Stimulated activated naive CD8-positive, alpha-beta T cell treated with anti-CD3 and anti-CD28 coated beads, Interleukin-15, amount 100 ng/mL, for 72 hours (primary cell): Measurements from ENCODE around the gene CLPTM1L.
A peak's percentile ranks its signal among the peaks of the same experiment; 100 is the strongest.
"Not testable (repeated sequence)": the region's sequence is repeated elsewhere in the genome, so short reads cannot be mapped to it uniquely, and the experiment has no call there.

Source experiments
- ATAC-seq: fragments of 150-1000 bp; cut with Tn5 transposase; 2 replicates; pipeline ENCODE4 v1.10.0; 2021; ENCODE audit warnings: mild to moderate bottlenecking, moderate library complexity
- DNase-seq, 2 donors: peaks; one replicate each; pipeline ENCODE4 v3.0.0; 2021 to 2022
- H3K27ac Mint-ChIP-seq, 2 donors: one replicate each; pipeline ENCODE4 v1.8.0; 2022; ENCODE audit warnings: mild to moderate bottlenecking in 2 of 2, mixed read lengths in 2 of 2, moderate library complexity in 2 of 2
- H3K27me3 Mint-ChIP-seq: one replicate; pipeline ENCODE4 v1.8.0; 2022; ENCODE audit warnings: mixed read lengths
- H3K4me1 Mint-ChIP-seq: one replicate; pipeline ENCODE4 v1.8.0; 2022; ENCODE audit warnings: mild to moderate bottlenecking, mixed read lengths
- H3K4me3 Mint-ChIP-seq, 2 donors: one replicate each; pipeline ENCODE4 v1.8.0; 2022; ENCODE audit warnings: mild to moderate bottlenecking in 2 of 2, mixed read lengths in 2 of 2, moderate library complexity in 1 of 2
- H3K9me3 Mint-ChIP-seq, 2 donors: one replicate each; pipeline ENCODE4 v1.8.0; 2022; ENCODE audit warnings: mixed read lengths in 2 of 2

CLPTM1L gene

DNA sequence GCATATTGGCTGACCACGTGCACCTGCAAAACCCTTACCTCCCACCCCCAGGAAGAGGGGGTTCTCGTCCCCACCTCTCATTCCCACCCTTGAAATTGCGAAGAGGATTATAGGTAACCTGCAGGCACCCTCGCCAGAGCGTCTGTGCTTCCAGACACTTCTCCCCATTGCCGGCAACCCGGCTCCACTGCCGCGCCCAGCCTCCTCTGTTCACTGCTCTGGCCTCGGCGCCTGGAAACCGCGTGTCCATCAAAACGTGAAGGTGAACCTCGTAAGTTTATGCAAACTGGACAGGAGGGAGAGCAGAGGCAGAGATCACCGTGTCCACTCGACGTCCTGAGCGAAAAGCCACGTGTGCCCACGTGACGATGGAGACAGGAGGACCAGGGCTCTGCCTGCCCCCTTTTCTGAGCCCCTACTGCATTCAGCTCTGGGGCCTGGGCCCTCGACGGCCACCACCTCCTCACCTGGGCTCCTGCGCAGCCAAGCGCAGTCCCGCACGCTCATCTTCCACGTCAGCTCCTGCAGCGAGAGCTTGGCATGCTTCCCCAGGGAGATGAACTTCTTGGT is 52.0 kb downstream of the CLPTM1L start:
- no peak overlapping the region for H3K27ac Mint-ChIP-seq
- H3K4me3 Mint-ChIP-seq: peak overlapping the region in 1 of 2 donors; percentile 4

DNA sequence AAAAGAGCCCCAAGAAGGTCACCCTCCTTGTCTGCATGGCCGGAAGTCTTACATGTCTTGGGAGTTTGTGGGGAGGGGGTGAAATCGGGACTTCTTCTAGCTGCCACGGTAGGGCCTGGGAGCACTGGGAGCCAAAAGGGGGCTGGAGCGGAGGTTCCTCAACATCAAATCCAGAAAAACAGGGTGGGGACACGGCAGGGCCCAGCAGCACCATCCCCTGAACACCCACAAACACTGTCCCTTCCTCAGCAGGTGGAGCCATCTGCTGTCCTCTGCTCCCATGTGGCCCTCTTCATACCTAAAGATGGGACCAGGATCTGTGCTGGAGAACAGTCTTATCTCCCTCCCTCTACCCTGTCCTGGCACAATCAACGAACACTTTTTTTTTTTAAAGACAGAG is 52.8 kb downstream of the CLPTM1L start:
- ATAC-seq (no peak), DNase-seq (no peak)
- H3K4me3 Mint-ChIP-seq: no peak overlapping the region
- peaks cover 24% of the 10 kb centered on the region for H3K4me1 Mint-ChIP-seq
- H3K27ac Mint-ChIP-seq: no peak overlapping the region
- peaks cover 24% of the 10 kb centered on the region for H3K27me3 Mint-ChIP-seq
- H3K9me3 Mint-ChIP-seq: peaks cover 4 to 12% of the 10 kb centered on the region in 2 donors

More for the DNA sequence above, 52.0 kb downstream of the CLPTM1L start:
- peaks cover 24% of the 10 kb centered on the region for H3K27me3 Mint-ChIP-seq
- H3K9me3 Mint-ChIP-seq: peaks cover 4 to 10% of the 10 kb centered on the region in 2 donors
- no peak for ATAC-seq
- DNase-seq: peak in 1 of 2 donors; percentile 5
- peaks cover 24% of the 10 kb centered on the region for H3K4me1 Mint-ChIP-seq

DNA sequence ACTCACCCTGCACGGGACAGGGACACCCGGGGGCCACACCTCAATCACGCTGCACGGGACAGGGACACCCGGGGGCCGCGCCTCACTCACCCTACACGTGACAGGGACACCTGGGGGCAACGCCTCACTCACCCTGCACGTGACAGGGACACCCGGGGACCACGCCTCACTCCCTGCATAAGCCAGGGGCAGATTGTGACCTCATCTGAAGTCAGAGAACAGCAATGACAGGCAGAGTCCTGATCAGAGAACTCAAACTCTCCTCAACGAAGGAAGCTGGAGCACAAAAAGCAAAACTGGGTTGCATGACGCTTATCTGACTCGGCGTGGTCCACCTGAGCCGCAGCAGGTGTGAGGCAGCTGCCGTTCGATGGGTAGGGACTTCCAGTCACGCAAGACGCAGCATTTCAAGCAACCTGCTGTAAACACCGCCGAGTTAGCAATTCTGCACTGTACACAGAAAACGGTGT is 53.3 kb downstream of the CLPTM1L start:
- DNase-seq (peak in 1 of 2 donors; percentile 6), ATAC-seq (no peak)
- H3K4me3 Mint-ChIP-seq: no peak overlapping the region
- H3K27me3 Mint-ChIP-seq: peaks cover 24% of the 10 kb centered on the region
- H3K4me1 Mint-ChIP-seq: peaks cover 24% of the 10 kb centered on the region
- H3K27ac Mint-ChIP-seq: no peak overlapping the region
- H3K9me3 Mint-ChIP-seq: peaks cover 4 to 12% of the 10 kb centered on the region in 2 donors

DNA sequence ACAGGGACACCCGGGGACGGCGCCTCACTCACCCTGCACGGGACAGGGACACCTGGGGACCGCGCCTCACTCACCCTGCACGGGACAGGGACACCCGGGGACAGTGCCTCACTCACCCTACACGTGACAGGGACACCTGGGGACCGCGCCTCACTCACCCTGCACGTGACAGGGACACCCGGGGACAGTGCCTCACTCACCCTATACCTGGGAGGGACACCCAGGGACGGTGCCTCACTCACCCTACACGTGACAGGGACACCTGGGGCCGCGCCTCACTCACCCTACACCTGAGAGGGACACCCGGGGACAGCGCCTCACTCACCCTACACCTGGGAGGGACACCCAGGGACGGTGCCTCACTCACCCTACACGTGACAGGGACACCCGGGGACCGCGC is 53.9 kb downstream of the CLPTM1L start:
- H3K27ac Mint-ChIP-seq, ATAC-seq, H3K4me3 Mint-ChIP-seq: not testable (repeated sequence)
- peaks cover 24% of the 10 kb centered on the region for H3K4me1 Mint-ChIP-seq
- peaks cover 24% of the 10 kb centered on the region for H3K27me3 Mint-ChIP-seq
- peaks cover 4 to 12% of the 10 kb centered on the region in 2 donors for H3K9me3 Mint-ChIP-seq
- DNase-seq: peak in 1 of 2 donors; percentile 3

DNA sequence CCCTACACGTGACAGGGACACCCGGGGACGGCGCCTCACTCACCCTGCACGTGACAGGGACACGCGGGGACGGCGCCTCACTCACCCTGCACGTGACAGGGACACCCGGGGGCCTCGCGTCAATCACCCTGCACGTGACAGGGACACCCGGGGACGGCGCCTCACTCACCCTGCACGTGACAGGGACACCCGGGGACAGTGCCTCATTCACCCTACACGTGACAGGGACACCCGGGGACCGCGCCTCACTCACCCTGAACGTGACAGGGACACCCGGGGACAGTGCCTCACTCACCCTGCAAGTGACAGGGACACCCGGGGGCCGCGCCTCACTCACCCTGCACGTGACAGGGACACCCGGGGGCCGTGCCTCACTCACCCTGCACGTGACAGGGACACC is 55.3 kb downstream of the CLPTM1L start:
- not testable (repeated sequence) for H3K4me3 Mint-ChIP-seq, H3K27ac Mint-ChIP-seq, ATAC-seq
- DNase-seq: peak in 1 of 2 donors; percentile 7
- H3K9me3 Mint-ChIP-seq: peaks cover 4 to 12% of the 10 kb centered on the region in 2 donors
- H3K27me3 Mint-ChIP-seq: peaks cover 24% of the 10 kb centered on the region
- H3K4me1 Mint-ChIP-seq: peaks cover 23% of the 10 kb centered on the region

DNA sequence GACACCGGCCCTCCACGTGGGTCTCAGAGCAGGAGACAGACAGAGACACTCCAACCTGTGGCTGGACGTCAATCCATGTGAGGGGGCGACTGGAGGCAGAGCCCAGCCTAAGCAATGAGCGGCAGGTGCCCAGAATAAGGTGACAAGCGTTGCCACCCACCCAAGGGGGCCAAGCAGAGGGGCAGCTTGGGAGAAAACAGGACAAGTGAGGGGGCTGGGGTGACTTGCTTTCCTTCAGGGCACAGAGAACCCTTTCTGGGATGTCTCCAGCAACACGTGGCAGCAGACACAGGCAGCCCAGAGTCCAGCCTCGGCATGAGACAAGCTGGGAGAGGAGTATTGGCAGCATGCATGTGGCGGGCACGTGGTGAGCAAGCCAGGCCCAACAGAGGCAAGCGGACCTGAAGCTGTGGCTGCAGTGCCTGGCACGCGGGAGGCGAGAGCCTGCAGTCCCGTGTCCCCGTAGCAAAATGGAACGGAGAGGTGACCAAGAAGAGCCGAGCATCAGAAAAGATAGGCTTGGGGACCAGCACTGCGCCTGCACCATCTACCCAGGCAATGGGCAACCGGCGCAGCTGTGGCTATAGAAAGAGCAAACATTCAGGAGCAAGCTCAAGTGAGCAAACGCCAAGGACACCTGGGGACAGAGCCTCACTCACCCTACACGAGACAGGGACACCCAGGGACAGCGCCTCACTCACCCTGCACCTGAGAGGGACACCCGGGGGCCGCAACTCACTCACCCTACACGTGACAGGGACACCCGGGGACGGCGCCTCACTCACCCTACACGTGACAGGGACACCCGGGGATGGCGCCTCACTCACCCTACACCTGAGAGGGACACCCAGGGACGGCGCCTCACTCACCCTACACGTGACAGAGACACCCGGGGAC is 56.2 kb downstream of the CLPTM1L start:
- Mint-ChIP-seq H3K27me3 (peaks cover 24% of the 10 kb centered on the region), H3K4me3 (no peak overlapping the region), H3K27ac (no peak overlapping the region), H3K9me3 (peaks cover 4 to 12% of the 10 kb centered on the region in 2 donors), H3K4me1 (peaks cover 17% of the 10 kb centered on the region)
- DNase-seq (peak in 1 of 2 donors; percentile 7), ATAC-seq (no peak)

DNA sequence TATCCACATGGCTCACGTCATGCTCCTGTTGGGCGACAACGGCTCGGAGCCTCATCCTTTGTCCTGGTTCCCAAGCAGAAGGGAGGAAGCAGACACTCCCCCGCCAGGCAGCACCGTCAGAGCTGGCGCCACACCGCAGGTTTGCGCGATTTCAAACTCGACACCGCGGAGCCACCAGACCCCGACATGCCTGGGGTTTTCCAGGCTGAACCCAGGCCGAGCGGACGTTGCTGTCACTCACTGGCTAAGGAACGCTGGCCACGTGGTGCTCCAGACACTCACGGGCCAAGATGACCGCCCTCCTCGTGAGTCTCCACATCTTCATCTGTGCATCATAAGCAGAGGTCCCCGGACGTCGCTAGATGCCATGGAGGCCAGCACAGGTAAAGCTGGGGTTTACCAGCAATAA is 59.0 kb downstream of the CLPTM1L start:
- H3K4me3 Mint-ChIP-seq: no peak overlapping the region
- DNase-seq (peak in 1 of 2 donors; percentile 6), ATAC-seq (no peak)
- H3K27me3 Mint-ChIP-seq: no peaks in the 10 kb centered on the region
- peaks cover 4 to 12% of the 10 kb centered on the region in 2 donors for H3K9me3 Mint-ChIP-seq
- H3K27ac Mint-ChIP-seq: no peak overlapping the region
- no peaks in the 10 kb centered on the region for H3K4me1 Mint-ChIP-seq

DNA sequence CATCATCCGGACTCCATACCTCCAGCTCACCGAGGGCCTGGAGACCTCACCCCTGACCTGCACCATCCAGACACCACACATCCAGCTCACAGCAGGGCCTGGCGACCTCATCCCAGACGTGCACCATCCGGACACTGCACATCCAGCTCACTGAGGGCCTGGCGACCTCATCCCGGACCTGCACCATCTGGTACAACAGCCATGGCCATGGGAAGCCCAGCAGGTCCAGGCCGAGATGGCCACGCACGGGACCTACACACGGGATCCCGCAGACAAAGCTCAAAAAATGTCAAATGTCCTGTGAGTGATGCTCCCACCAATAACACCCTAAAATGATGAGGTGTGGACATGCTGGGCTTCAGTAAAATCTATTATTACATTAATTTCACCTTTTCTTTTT is 59.8 kb downstream of the CLPTM1L start:
- H3K9me3 Mint-ChIP-seq: peaks cover 4 to 12% of the 10 kb centered on the region in 2 donors
- no peak for ATAC-seq
- no peaks in the 10 kb centered on the region for H3K4me1 Mint-ChIP-seq
- no peak for DNase-seq
- H3K4me3 Mint-ChIP-seq: no peak overlapping the region
- no peak overlapping the region for H3K27ac Mint-ChIP-seq
- H3K27me3 Mint-ChIP-seq: no peaks in the 10 kb centered on the region

DNA sequence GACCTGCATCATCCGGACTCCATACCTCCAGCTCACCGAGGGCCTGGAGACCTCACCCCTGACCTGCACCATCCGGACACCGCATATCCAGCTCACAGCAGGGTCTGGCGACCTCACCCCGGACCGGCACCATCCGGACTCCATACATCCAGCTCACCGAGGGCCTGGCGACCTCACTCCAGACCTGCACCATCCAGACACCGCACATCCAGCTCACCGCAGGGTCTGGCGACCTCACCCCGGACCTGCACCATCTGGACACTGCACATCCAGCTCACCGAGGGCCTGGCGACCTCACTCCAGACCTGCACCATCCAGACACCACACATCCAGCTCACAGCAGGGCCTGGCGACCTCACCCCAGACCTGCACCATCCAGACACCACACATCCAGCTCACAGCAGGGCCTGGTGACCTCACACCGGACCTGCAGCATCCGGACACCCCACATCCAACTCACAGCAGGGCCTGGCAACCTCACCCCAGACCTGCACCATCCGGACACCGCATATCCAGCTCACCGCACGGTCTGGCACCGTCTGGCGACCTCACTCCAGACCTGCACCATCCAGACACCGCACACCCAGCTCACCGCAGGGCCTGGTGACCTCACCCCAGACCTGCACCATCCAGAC is 60.4 kb downstream of the CLPTM1L start:
- not testable (repeated sequence) for ATAC-seq, DNase-seq, H3K4me1 Mint-ChIP-seq, H3K4me3 Mint-ChIP-seq, H3K27me3 Mint-ChIP-seq, H3K27ac Mint-ChIP-seq
- peaks cover 4 to 12% of the 10 kb centered on the region in 2 donors for H3K9me3 Mint-ChIP-seq

DNA sequence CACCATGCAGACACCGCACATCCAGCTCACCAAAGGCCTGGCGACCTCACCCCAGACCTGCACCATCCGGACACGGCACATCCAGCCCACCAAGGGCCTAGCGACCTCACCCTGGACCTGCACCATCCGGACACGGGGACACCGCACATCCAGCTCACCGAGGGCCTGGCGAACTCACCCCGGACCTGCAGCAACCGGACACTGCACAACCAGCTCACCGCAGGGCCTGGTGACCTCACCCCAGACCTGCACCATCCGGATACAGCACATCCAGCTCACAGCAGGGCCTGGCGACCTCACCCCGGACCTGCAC is 61.2 kb downstream of the CLPTM1L start:
- not testable (repeated sequence) for H3K9me3 Mint-ChIP-seq, H3K4me1 Mint-ChIP-seq, H3K27me3 Mint-ChIP-seq, H3K27ac Mint-ChIP-seq, DNase-seq, H3K4me3 Mint-ChIP-seq, ATAC-seq

DNA sequence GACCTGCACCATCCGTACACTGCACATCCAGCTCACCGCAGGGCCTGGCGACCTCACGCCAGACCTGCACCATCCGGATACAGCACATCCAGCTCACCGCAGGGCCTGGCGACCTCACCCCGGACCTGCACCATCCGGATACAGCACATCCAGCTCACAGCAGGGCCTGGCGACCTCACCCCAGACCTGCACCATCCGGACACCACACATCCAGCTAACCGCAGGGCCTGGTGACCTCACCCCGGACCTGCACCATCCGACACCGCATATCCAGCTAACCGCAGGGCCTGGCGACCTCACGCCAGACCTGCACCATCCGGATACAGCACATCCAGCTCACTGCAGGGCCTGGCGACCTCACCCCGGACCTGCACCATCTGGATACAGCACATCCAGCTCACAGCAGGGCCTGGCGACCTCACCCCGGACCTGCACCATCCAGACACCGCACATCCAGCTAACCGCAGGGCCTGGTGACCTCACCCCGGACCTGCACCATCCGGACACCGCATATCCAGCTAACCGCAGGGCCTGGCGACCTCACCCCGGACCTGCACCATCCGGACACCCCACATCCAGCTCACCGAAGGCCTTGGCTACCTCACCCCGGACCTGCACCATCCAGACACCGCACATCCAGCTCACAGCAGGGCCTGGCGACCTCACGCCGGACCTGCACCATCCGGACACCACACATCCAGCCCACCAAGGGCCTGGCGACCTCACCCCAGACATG is 61.7 kb downstream of the CLPTM1L start:
- H3K4me3 Mint-ChIP-seq, ATAC-seq, DNase-seq, H3K27ac Mint-ChIP-seq, H3K4me1 Mint-ChIP-seq, H3K27me3 Mint-ChIP-seq, H3K9me3 Mint-ChIP-seq: not testable (repeated sequence)

DNA sequence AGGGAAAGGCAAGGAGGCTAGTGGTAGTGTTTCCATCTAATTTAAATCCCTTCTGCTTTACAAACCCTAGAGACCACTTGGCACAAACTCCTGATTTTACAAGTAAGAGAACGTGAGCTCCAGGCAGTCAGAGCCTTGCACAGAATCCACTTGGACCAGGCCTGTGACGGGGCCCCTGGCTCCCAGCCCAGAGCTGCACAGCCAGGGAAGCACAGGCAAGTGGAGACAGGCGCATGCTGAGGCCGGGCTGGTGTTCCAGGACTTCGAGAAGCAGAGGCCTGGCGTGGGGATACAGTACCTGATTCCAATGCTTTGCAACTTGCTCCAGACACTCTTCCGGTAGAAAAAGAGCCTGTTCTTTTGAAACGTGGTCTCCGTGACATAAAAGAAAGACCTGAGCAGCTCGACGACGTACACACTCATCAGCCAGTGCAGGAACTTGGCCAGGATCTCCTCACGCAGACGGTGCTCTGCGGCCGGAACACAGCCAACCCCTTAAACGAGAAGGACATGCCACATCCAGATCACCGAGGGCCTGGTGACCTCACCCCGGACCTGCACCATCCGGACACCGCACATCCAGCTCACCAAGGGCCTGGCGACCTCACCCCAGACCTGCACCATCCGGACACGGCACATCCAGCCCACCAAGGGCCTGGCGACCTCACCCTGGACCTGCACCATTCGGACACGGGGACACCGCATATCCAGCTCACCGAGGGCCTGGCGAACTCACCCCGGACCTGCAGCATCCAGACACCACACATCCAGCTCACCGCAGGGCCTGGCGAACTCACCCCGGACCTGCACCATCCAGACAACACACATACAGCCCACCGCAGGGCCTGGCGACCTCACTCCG is 62.5 kb downstream of the CLPTM1L start:
- Mint-ChIP-seq H3K27me3 (no peaks in the 10 kb centered on the region), H3K27ac (no peak overlapping the region), H3K4me3 (no peak overlapping the region), H3K4me1 (no peaks in the 10 kb centered on the region), H3K9me3 (no peaks in the 10 kb centered on the region)
- ATAC-seq (no peak), DNase-seq (no peak)

DNA sequence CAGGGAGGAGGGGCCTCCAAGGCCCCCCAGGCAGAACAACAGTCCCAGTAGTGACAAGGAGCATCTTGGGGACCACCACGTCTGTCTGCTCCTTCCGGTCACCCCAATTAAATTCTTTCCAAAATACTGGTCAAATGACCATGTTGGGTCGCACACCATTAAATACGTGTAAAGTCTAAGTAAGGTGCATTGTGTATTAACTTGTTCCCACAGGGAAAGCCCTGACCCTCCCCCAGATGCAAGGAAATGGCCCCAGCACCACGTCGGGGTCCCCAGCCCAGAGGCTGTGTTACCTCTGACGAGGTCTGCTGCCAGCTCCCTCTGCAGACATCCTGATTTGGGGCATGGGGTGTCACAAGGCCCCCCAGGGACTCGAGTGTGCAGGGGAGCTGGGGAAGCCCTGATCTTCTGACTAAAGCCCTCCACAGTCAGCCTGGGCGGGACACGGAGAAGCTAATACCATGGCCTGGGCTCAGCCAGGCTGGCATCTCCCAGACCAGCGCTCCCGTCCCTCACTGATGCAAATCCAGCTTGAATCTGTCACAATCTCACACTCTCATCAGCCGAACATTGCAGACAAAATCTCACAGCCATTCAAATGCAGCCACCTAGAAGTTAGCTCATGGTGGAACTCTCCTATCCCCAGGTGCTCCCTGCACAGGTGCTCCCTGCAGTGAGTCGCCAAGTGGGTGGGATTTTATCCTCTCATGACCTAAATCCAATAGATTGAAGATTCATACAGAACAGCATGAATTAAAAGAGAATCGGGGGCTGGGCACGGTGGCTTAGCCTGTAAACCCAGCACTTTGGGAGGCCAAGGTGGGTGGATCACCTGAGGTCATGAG is 63.6 kb downstream of the CLPTM1L start:
- Mint-ChIP-seq H3K4me1 (no peaks in the 10 kb centered on the region), H3K4me3 (no peak overlapping the region), H3K9me3 (no peaks in the 10 kb centered on the region), H3K27ac (no peak overlapping the region), H3K27me3 (no peaks in the 10 kb centered on the region)
- DNase-seq: no peak
- no peak for ATAC-seq
